ENCODE measurements around the gene TFG. TPM values are rescaled to one million over a fixed set of nuclear protein-coding genes. Genes with fewer than 3 reads are reported as not detected.

The TFG gene
- total and polyA plus RNA-seq, 9 of the 15 experiments (the other 6 are each of a cell fraction or from before 2014, with no cell fraction given), result 31.8 to 143 (median 57.8) TPM

- no peaks in the 10 kb centered on the region for H3K9me3 ChIP-seq (replicated peaks; ENCODE audit: control insufficient read depth, insufficient read depth, low read depth, low read length)
- no peak for FAIRE-seq
- no peak overlapping the region for H3K9ac ChIP-seq (ENCODE audit: insufficient read depth in 1 of 2, low read depth in 2 of 2, low read length in 2 of 2)
- intact Hi-C loops (cut with micrococcal nuclease), result loop anchor here (10.0 kb wide), 1 partner anchor 252 kb away; no protein-coding TSS in a partner anchor
- no peak overlapping the region for H3K4me2 ChIP-seq (ENCODE audit: insufficient read depth, low read length)
- H3K27me3 ChIP-seq (ENCODE audit: control insufficient read depth in 2 of 2, insufficient read depth in 2 of 2, low read length in 2 of 2), result no peaks in the 10 kb centered on the region
- no peak overlapping the region for H3K4me3 ChIP-seq
- H4K20me1 ChIP-seq (replicated peaks; ENCODE audit: control insufficient read depth, insufficient read depth, low read length), result no peaks in the 10 kb centered on the region; the same call in 1 of the 2 replicates
- ATAC-seq, result no peak
- CTCF ChIA-PET (ENCODE audit: low intra/inter-chr PET ratio), result no interaction called here
- H2AFZ ChIP-seq (ENCODE audit: low read depth, low read length), result no peak overlapping the region
- peaks cover 0 to 3% of the 10 kb centered on the region in 2 experiments; a peak in 3 of 5 replicates for H3K4me1 ChIP-seq (replicated peaks in 1 of 2; ENCODE audit: control insufficient read depth in 2 of 2, insufficient read depth in 2 of 2, low read length in 2 of 2)
- no peak for DNase-seq (ENCODE audit: extremely low read depth in 1 of 4, low spot score in 3 of 4)
- no TSS peak for BruUV-seq (replicated peaks)
- peaks cover 93% of the 10 kb centered on the region for H3K36me3 ChIP-seq (ENCODE audit: control insufficient read depth, insufficient read depth, low read length)
- H3K79me2 ChIP-seq (ENCODE audit: control insufficient read depth, insufficient read depth, low read length), result peaks cover 89% of the 10 kb centered on the region
- H3K27ac ChIP-seq (ENCODE audit: extremely low read depth, low read depth, low read length), result no peak overlapping the region
- POLR2A ChIA-PET, result no interaction called here
- peaks cover 4% of the 10 kb centered on the region for H3K9me1 ChIP-seq (ENCODE audit: control insufficient read depth, insufficient read depth, low read length)
- in situ Hi-C loops (cut with MboI), result no loop called here
- 92% methylated on average over 2 of the region's 2 CpGs for WGBS (ENCODE audit: insufficient coverage, low coverage, missing lambda C conversion rate)
- no peak for TF ChIP-seq EWSR1 (IDR thresholded peaks at IDR 0.05; ENCODE audit: borderline replicate concordance, low read depth, partially characterized antibody)
- TF ChIP-seq SREBF1 (IDR thresholded peaks at IDR 0.05; ENCODE audit: borderline replicate concordance, low read depth, low read length), result no peak
- TF ChIP-seq L3MBTL2 (IDR thresholded peaks at IDR 0.05), result no peak
- no peak for TF ChIP-seq SFPQ (IDR thresholded peaks at IDR 0.05; ENCODE audit: low read depth, low read length)
- TF ChIP-seq, protein P1, sequence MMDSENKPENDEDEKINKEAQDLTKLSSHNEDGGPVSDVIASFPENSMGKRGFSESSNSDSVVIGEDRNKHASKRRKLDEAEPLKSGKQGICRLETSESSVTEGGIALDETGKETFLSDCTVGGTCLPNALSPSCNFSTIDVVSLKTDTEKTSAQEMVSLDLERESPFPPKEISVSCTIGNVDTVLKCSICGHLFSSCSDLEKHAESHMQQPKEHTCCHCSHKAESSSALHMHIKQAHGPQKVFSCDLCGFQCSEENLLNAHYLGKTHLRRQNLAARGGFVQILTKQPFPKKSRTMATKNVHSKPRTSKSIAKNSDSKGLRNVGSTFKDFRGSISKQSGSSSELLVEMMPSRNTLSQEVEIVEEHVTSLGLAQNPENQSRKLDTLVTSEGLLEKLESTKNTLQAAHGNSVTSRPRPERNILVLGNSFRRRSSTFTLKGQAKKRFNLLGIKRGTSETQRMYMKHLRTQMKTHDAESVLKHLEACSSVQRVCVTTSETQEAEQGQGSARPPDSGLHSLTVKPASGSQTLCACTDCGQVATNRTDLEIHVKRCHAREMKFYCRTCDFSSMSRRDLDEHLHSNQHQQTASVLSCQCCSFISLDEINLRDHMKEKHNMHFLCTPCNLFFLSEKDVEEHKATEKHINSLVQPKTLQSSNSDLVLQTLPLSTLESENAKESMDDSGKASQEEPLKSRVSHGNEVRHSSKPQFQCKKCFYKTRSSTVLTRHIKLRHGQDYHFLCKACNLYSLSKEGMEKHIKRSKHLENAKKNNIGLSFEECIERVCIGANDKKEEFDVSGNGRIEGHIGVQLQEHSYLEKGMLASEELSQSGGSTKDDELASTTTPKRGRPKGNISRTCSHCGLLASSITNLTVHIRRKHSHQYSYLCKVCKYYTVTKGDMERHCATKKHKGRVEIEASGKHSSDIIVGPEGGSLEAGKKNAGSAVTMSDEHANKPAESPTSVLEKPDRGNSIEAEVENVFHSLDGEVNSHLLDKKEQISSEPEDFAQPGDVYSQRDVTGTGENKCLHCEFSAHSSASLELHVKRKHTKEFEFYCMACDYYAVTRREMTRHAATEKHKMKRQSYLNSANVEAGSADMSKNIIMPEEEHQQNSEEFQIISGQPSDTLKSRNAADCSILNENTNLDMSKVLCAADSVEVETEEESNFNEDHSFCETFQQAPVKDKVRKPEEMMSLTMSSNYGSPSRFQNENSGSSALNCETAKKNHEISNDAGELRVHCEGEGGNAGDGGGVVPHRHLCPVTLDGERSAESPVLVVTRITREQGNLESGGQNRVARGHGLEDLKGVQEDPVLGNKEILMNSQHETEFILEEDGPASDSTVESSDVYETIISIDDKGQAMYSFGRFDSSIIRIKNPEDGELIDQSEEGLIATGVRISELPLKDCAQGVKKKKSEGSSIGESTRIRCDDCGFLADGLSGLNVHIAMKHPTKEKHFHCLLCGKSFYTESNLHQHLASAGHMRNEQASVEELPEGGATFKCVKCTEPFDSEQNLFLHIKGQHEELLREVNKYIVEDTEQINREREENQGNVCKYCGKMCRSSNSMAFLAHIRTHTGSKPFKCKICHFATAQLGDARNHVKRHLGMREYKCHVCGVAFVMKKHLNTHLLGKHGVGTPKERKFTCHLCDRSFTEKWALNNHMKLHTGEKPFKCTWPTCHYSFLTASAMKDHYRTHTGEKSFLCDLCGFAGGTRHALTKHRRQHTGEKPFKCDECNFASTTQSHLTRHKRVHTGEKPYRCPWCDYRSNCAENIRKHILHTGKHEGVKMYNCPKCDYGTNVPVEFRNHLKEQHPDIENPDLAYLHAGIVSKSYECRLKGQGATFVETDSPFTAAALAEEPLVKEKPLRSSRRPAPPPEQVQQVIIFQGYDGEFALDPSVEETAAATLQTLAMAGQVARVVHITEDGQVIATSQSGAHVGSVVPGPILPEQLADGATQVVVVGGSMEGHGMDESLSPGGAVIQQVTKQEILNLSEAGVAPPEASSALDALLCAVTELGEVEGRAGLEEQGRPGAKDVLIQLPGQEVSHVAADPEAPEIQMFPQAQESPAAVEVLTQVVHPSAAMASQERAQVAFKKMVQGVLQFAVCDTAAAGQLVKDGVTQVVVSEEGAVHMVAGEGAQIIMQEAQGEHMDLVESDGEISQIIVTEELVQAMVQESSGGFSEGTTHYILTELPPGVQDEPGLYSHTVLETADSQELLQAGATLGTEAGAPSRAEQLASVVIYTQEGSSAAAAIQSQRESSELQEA (IDR thresholded peaks at IDR 0.05; ENCODE audit: low read depth), result no peak
- no peak for TF ChIP-seq KHSRP (IDR thresholded peaks at IDR 0.05)
- no peak for TF ChIP-seq CREB3 (tag; conservative IDR thresholded peaks at IDR 0.05; ENCODE audit: low read depth)
- no peak for TF ChIP-seq MBD2 (IDR thresholded peaks at IDR 0.05; ENCODE audit: borderline replicate concordance, low read depth)
- TF ChIP-seq ZFX (CRISPR knock-in tag; IDR thresholded peaks at IDR 0.05), result no peak
- TF ChIP-seq POLR3A (IDR thresholded peaks at IDR 0.05; ENCODE audit: borderline replicate concordance, extremely low read depth, insufficient read depth, insufficient read length), result no peak
- no peak for TF ChIP-seq NONO (IDR thresholded peaks at IDR 0.05; ENCODE audit: low read depth in 2 of 2, low read length in 1 of 2)
These were observed 7.8 kb downstream of the TFG start for GRCh38 chr3:100717063-100717462.
